HG03565 (cell line): ENCODE measurements around the gene CADPS.
"Not testable (repeated sequence)": the region's sequence is repeated elsewhere in the genome, so short reads cannot be mapped to it uniquely, and the experiment has no call there.

Experiments
- ATAC-seq: cut with Tn5 transposase; IDR thresholded peaks from one replicate; pipeline ENCODE4 v1.9.1; 2021; ENCODE audit warnings: mild to moderate bottlenecking, moderate library complexity; ENCODE audit not compliant: unreplicated experiment

Gene CADPS

GRCh38 chr3:62602987-62603386 lies 272.2 kb downstream of the CADPS start:
- no peak for ATAC-seq

DNA sequence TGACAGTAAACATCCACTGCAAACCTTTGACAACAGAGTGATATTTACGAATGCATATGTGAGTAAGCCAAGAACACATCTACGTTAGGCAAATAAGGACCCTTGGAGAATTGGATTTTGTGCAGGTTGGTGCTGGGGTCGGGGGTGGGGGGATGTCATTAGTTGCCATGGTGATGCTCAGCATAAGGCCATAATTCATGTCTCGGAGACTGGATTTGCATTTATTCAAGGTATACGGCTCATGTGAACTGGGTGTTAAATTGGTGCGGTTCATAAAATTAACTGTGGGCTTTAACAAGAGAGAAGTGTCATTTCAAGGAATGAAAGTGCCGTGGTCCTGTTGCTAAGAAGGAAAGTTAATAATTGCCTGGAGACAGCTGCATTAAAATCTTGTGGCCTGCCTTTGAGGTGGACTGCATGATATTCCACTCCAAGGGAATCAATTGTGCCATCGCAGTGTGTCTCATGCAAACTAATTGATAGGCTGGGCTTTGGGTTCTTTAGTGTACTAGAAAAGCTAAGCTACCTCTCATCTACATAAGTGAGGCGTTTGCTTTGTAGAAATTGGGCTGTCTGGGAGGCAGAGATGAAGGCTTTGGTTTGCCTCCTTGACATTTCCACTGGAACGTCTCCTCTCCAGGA lies 273.0 kb downstream of the CADPS start:
- ATAC-seq = no peak

DNA sequence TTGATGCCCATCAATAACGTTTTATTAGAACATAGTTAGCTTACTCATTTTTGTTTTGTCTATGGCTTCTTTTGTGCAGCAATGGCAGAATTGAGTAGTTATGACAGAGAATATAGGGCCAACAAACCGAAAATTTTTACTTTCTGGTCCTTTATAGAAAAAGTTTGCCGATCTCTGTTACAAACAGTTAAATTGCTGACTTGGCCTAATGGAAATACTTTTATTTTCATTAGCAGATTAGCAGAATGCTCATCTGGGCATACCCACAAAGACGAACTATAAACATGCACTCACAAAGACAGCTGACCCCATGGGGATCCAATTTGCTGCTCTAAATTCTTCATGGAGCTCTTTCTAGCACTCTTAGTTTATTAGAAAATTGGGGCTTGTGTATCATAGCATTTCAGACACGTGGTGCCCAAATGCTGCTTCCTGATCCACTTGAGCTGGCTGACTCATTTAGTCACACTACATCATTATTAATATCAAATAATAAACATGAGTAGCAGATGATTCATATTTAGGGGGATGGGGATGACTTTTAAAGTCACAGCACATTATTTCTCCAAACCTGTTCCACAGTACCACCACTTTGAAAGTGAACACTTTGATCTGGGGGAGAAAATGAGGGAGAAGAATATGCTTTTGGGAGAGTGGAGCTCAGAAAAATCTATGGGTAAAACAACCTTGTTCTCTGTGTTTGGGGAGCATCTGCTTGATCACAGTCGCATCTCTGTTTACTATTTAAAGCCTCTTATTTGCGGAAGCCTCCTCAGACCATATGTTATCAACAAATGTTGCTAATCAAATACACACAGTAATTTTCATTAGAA lies 273.8 kb downstream of the CADPS start:
- no peak for ATAC-seq

DNA sequence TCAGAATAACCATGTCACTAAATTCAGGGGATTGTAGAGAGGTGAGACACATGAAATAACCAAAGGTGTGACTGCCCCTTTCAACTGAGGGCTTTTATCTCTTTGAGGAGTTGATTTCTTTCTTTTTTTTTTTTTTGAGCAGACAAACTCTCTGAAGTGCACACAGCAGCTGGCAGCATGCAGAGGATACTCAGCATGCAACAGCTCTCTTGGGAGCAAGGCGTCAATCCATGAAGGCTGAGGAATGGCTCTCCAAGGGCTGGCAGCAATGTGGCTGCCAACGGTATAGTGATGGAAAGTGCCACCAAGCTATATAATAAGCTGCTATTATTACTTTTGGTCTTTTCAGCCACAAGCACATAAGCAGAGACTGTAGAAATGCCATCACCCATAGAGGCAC lies 275.2 kb downstream of the CADPS start:
- ATAC-seq = no peak

- no peak for ATAC-seq
Measured at GRCh38 chr3:62597491-62597890, 277.7 kb downstream of the CADPS start.

- ATAC-seq = peak; percentile 48
Measured at GRCh38 chr3:62592408-62592807, 282.8 kb downstream of the CADPS start.

DNA sequence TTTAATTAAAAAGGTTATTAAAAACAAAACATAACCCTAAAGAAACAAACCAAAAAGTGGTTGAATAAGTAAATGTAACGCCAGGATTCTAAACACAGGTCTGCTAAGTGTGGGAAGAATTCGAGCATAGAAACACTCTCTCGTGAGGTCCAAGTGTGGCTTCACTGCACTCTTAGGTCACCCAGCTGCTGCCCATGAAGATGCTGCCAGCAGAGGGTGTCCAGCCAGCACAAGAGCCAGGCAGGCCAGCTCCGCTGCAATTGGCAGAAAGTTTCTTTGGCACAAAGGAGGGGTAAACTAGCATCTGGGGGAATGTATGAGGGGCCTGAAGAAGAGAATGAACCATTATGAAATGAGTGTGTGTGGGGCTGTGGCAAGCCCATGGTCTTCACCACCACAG lies 286.1 kb downstream of the CADPS start:
- no peak for ATAC-seq

DNA sequence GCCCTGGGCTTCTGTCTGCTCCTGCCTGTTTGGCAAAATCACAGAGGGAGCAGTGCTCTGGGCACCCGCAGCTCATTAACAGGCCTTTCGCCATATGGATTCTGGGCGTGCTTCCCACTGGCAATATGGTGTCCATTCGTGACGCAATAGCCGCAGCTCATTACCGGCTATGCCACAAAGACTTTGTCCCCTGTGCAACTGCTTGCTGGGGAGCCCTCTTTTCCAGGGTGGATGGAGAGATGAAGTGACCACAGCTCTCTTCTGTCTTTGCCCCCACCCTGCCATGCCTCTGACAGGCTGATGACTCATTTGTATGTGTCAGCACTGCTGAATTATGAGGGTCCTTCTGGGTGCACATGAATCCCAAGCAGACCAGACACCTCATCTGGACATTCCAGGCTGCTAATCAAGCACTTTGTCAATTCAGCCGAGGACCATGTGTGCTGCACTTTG lies 287.6 kb downstream of the CADPS start:
- no peak for ATAC-seq

GRCh38 chr3:62587169-62587568 lies 288.0 kb downstream of the CADPS start:
- no peak for ATAC-seq

DNA sequence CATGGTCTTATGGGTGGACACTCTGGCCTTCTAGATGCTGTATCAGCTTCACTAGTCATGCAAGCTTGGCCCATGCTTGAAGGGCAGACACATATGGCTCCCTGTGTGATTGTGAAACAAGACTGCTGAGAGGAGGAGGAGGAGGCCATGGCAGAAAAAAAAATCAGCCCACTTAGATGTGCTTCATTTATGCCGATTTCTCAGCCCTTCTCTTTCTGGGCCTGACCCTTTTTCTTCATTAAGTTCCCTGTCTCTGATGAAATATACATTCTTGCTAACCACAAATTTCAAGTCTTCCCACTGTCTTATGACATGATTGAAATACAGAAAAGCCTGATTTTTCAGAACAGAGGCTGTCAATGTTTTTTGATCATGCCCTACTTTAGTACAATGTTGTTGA lies 288.9 kb downstream of the CADPS start:
- no peak for ATAC-seq

DNA sequence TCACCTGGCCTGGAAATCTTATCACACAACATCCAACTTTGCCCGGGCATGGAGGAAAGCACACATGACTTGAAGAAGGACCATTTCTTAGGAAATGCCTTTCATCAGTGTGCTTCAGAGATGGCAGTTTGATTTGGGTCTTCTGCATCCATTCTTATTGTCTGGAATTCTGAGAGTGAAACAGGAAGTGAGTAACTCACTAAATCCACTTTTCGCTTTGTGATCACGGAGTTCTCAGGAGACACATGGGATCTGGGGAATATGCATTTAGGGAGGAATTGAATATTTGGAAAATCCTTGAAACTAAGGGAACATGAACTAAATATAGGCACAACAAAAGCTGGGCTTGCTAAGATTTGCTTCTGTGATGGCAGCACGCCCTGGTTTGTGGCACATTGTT lies 289.4 kb downstream of the CADPS start:
- ATAC-seq = no peak

GRCh38 chr3:62584636-62585035 lies 290.6 kb downstream of the CADPS start:
- ATAC-seq = no peak

GRCh38 chr3:62582495-62583172 lies 292.6 kb downstream of the CADPS start:
- no peak for ATAC-seq

GRCh38 chr3:62580485-62580884 lies 294.7 kb downstream of the CADPS start:
- not testable (repeated sequence) for ATAC-seq

DNA sequence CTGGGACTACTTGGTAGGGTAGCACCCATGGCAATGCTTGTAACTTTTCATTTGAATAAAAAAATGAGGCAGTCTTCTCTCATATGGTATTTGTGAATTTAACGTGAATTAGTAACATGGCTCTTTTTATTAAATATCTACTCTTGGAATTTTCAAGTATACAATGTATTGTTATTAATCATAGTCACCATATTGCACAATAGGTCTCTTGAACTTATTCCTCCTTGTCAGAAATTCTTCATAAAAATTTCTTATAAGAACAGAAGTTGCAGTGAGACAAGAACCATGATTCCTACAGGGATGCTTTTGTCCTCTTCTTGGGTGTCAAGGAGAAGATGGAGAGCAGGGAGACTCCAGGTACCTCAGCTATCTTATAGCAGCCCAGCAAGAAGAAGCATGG lies 298.1 kb downstream of the CADPS start:
- no peak for ATAC-seq

DNA sequence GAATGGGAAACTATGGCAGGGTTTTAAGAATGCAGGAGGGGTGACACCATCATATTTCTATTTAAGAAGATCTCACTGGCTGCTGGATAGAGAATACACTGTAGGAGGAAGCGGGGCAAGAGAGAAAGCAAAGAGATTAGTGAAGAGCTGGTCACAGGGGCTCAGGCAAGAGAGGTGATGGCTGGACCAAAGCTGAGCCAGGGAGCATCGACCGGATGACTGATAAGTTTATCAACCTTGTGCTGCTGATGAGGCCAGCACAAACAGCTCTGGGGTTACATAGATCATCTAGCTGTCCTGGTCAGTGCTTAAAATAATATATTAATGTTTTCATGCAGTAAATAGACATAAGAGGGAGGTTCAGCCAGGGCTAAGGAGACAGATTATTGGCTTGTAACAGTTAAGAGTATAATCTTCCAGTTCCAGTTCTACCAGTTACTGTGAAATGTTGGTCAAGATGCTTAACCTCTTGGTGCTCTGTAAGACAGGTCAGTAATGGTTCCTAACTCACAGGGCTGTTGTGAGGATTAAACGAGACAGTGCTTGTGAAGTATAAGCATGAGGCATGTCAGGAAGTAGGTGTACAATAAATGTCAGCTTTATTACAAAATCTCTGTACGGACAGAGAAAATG lies 300.8 kb downstream of the CADPS start:
- no peak for ATAC-seq

DNA sequence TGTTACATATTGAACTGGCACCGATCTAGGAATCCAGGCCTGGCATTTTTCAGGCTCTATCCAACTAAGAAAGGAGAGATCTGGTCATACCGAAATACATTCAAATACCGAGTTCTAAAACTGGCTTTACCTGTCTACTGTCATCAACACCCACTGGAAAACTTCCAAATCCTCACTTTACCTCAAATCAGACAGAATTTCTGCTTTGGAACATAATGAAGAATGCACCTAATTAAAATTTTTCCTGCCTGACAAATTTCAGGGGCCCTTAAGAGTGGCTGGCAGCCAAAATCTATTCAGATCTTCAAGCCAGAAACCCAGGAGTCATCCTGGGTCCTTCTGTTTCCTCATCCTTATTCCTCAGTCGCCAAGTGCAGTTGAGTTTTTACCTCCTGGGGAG lies 303.3 kb downstream of the CADPS start:
- no peak for ATAC-seq

DNA sequence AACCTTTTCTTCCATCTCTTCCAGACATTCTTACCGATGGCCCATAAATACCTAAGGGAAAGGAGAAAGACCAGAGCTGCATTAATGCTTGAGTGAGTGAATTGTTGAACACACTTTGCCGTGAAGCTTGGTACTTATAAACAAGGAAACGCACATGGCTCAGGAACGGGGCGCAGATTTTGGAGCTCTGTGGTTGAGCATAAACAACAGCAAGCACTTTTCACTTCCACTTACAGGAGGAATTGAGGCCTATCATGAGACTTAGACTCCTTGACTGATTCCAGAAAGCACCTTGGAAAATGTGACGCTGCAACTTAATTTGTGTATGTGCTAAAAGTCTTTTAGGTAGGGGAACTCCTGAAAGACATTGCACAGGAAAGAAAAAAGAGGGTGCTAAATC lies 304.3 kb downstream of the CADPS start:
- ATAC-seq = no peak

- no peak for ATAC-seq
Measured at GRCh38 chr3:62569609-62570008, 305.6 kb downstream of the CADPS start.

DNA sequence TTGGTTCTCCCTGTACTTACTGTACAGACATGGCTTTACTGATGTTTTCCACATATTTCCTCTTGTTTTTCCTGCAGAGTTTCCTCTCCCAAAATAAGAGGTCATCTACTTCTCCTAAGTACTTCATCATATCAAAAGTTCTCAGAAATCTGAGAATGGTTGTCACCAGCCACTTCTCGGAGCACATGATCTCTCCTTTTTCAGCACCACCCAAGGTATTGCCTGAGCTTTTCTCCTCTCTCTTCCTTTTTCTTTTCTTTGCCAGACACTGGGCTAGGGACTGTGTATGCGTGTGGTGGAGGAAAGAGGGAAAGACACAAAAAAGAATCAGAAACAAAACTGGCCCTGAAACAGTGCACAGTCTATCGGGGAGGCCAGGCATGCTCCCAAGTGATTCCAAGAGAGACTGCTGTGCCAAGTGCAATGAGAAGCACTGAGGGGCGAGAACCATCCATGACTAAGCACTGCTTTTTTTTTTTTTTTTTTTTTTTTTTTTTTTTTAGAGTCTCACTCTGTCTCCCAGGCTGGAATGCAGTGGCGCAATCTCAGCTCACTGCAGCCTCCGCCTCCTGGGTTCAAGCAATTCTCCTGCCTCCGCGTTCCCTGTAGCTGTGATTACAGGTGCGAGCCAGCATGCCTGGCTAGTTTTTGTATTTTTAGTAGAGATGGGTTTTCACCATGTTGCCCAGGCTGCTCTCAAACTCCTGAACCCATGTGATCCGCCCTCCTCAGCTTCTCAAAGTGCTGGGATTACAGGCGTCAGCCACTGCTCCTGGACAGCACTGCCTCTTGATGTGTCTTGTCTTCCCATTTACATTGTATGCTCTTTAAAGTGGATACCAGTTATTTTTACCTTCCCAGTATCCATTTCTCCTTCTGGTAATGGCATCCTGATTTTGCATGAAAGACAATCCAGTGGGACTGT lies 307.9 kb downstream of the CADPS start:
- ATAC-seq = no peak
